DOHH2 (cell line): ENCODE results near the gene FSD1L.
A peak's percentile ranks its signal among the peaks of the same experiment; 100 is the strongest.

Source experiments
- EZH2phosphoT487 ChIP-seq: fragments of 200-600 bp; sonication (generic); IDR thresholded peaks from 2 replicates; pipeline ENCODE4 v1.6.1; 2017; ENCODE audit warnings: borderline replicate concordance, mild to moderate bottlenecking, antibody characterized with exemption, low read length, moderate library complexity, mixed read lengths
- TF ChIP-seq, protein P1 (sequence below): fragments of 200-600 bp; sonication (generic); IDR thresholded peaks from one replicate; pipeline ENCODE4 v1.5.1; 2014; ENCODE audit warnings: antibody characterized with exemption, mild to moderate bottlenecking, low read depth, low read length; ENCODE audit not compliant: poor library complexity, severe bottlenecking

DNA sequence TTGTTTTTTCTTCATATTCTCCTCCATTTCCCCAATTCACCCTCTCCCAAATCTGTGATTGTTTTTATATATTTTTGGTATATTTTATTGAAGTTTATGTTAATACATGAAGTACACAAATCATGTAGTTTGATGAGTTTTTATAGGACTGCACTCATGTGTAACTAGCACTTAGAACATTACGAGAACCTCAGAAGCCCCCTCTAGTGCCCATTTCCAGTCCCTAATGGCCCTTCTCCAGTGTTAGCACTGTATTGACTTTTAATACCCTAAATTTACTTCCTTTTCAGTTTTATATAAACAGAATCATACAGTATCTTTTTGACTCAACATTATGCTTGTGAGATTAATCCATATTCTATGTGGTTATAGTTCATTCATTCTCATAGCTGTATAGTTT, 91.6 kb downstream of the FSD1L start:
- TF ChIP-seq, protein P1, sequence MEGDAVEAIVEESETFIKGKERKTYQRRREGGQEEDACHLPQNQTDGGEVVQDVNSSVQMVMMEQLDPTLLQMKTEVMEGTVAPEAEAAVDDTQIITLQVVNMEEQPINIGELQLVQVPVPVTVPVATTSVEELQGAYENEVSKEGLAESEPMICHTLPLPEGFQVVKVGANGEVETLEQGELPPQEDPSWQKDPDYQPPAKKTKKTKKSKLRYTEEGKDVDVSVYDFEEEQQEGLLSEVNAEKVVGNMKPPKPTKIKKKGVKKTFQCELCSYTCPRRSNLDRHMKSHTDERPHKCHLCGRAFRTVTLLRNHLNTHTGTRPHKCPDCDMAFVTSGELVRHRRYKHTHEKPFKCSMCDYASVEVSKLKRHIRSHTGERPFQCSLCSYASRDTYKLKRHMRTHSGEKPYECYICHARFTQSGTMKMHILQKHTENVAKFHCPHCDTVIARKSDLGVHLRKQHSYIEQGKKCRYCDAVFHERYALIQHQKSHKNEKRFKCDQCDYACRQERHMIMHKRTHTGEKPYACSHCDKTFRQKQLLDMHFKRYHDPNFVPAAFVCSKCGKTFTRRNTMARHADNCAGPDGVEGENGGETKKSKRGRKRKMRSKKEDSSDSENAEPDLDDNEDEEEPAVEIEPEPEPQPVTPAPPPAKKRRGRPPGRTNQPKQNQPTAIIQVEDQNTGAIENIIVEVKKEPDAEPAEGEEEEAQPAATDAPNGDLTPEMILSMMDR = peak; percentile 19
- TF ChIP-seq EZH2phosphoT487 = no peak
